ENCODE data around the gene MAPRE2.

The MAPRE2 gene

GRCh38 chr18:35153609-35154272, 112.5 kb downstream of the MAPRE2 start:
- no peak overlapping the region for H3K27ac ChIP-seq
- H3K4me2 ChIP-seq = no peak overlapping the region
- H3K9ac ChIP-seq = no peak overlapping the region
- no peaks in the 10 kb centered on the region for H3K27me3 ChIP-seq (ENCODE audit: insufficient read depth, low read depth)
- no peak overlapping the region for H2AFZ ChIP-seq (ENCODE audit: low read depth)
- no peak overlapping the region for H3K4me3 ChIP-seq (IDR thresholded peaks at IDR 0.05; ENCODE audit: insufficient read depth, low read depth, low read length)
- no peaks in the 10 kb centered on the region for H3K4me1 ChIP-seq (ENCODE audit: low read depth, poor library complexity, severe bottlenecking)
- H4K20me1 ChIP-seq (ENCODE audit: insufficient read depth) = no peaks in the 10 kb centered on the region
- H3K36me3 ChIP-seq (ENCODE audit: insufficient read depth) = no peaks in the 10 kb centered on the region
- TF ChIP-seq CTCF (conservative IDR thresholded peaks at IDR 0.05; ENCODE audit: low read depth, low read length) = no peak
- H3K79me2 ChIP-seq (ENCODE audit: insufficient read depth, low read depth) = no peaks in the 10 kb centered on the region

GRCh38 chr18:35155398-35156117, 114.3 kb downstream of the MAPRE2 start:
- H3K4me2 ChIP-seq = no peak overlapping the region
- no peaks in the 10 kb centered on the region for H3K4me1 ChIP-seq (ENCODE audit: low read depth, poor library complexity, severe bottlenecking)
- no peak overlapping the region for H3K9ac ChIP-seq
- no peak for TF ChIP-seq CTCF (conservative IDR thresholded peaks at IDR 0.05; ENCODE audit: low read depth, low read length)
- H3K27ac ChIP-seq = no peak overlapping the region
- no peaks in the 10 kb centered on the region for H3K27me3 ChIP-seq (ENCODE audit: insufficient read depth, low read depth)
- H3K79me2 ChIP-seq (ENCODE audit: insufficient read depth, low read depth) = no peaks in the 10 kb centered on the region
- no peak overlapping the region for H3K4me3 ChIP-seq (IDR thresholded peaks at IDR 0.05; ENCODE audit: insufficient read depth, low read depth, low read length)
- no peak overlapping the region for H2AFZ ChIP-seq (ENCODE audit: low read depth)
- H3K36me3 ChIP-seq (ENCODE audit: insufficient read depth) = no peaks in the 10 kb centered on the region
- H4K20me1 ChIP-seq (ENCODE audit: insufficient read depth) = no peaks in the 10 kb centered on the region

DNA sequence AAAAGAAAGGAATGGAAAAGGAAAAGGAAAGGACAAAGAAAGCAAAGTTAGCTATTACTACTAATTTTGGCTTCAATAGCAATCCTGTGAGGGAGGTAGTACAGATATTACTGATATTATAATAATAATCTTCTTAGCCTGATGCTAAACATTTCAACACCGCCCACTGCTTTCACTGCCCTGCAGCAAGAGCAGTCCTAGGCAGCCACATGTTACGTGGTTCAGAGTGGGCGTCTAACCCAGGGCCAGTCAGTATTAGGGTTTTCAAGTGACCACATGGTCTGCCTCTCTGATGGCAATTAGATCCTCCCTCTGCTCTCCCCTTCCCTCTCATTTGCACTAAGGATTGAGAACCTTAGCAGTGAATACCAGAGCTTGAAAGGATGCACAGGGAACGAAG, 116.0 kb downstream of the MAPRE2 start:
- Histone ChIP-seq H3K4me3 (IDR thresholded peaks at IDR 0.05; ENCODE audit: insufficient read depth, low read depth, low read length) (no peak overlapping the region), H3K27ac (no peak overlapping the region), H2AFZ (ENCODE audit: low read depth) (no peak overlapping the region), H3K4me1 (ENCODE audit: low read depth, poor library complexity, severe bottlenecking) (no peaks in the 10 kb centered on the region), H3K36me3 (ENCODE audit: insufficient read depth) (no peaks in the 10 kb centered on the region), H4K20me1 (ENCODE audit: insufficient read depth) (no peaks in the 10 kb centered on the region), H3K79me2 (ENCODE audit: insufficient read depth, low read depth) (no peaks in the 10 kb centered on the region), H3K27me3 (ENCODE audit: insufficient read depth, low read depth) (no peaks in the 10 kb centered on the region), H3K9ac (no peak overlapping the region), H3K4me2 (no peak overlapping the region)
- TF ChIP-seq CTCF (conservative IDR thresholded peaks at IDR 0.05; ENCODE audit: low read depth, low read length) = no peak

- no peak overlapping the region for H2AFZ ChIP-seq (ENCODE audit: low read depth)
Observed at GRCh38 chr18:35158728-35159450, 117.7 kb downstream of the MAPRE2 start.

More at GRCh38 chr18:35158728-35159450, 117.7 kb downstream of the MAPRE2 start:
- TF ChIP-seq CTCF (conservative IDR thresholded peaks at IDR 0.05; ENCODE audit: low read depth, low read length) = no peak
- Histone ChIP-seq H3K27ac (no peak overlapping the region), H3K9ac (no peak overlapping the region), H3K79me2 (ENCODE audit: insufficient read depth, low read depth) (no peaks in the 10 kb centered on the region), H3K4me3 (IDR thresholded peaks at IDR 0.05; ENCODE audit: insufficient read depth, low read depth, low read length) (no peak overlapping the region), H3K4me1 (ENCODE audit: low read depth, poor library complexity, severe bottlenecking) (no peaks in the 10 kb centered on the region), H3K27me3 (ENCODE audit: insufficient read depth, low read depth) (no peaks in the 10 kb centered on the region), H3K4me2 (no peak overlapping the region), H4K20me1 (ENCODE audit: insufficient read depth) (no peaks in the 10 kb centered on the region), H3K36me3 (ENCODE audit: insufficient read depth) (no peaks in the 10 kb centered on the region)
